Endodermal cell (in vitro differentiated cells): ENCODE data around the gene GABRB1. TPM values are rescaled to one million over a fixed set of nuclear protein-coding genes. Genes with fewer than 3 reads are reported as not detected.

ENCODE experiments used
- DNase-seq: peaks from one replicate; pipeline ENCODE4 v3.0.0-alpha.2; 2017
- H3K27ac ChIP-seq: 2 replicates; pipeline ENCODE4 v1.5.1; 2013; ENCODE audit warnings: mild to moderate bottlenecking, low read depth, low read length, moderate library complexity
- H3K27me3 ChIP-seq: 2 replicates; pipeline ENCODE4 v1.6.1; 2013; ENCODE audit warnings: mild to moderate bottlenecking, low read length, moderate library complexity; ENCODE audit not compliant: insufficient read depth, control insufficient read depth, poor library complexity, severe bottlenecking
- H3K36me3 ChIP-seq: 2 replicates; pipeline ENCODE4 v1.7.0; 2013; ENCODE audit warnings: mild to moderate bottlenecking, low read length, moderate library complexity; ENCODE audit not compliant: control insufficient read depth, insufficient read depth
- H3K4me1 ChIP-seq: one replicate; pipeline ENCODE4 v1.7.0; 2013; ENCODE audit warnings: low read length; ENCODE audit not compliant: control insufficient read depth, insufficient read depth
- H3K4me3 ChIP-seq: 2 replicates; pipeline ENCODE4 v1.5.1; 2013; ENCODE audit warnings: mild to moderate bottlenecking, low read length, moderate library complexity
- H3K9ac ChIP-seq: 2 replicates; pipeline ENCODE4 v1.6.1; 2013; ENCODE audit warnings: mild to moderate bottlenecking, low read length, moderate library complexity; ENCODE audit not compliant: poor library complexity, severe bottlenecking; ENCODE audit errors: extremely low read depth
- H3K9me3 ChIP-seq: 2 replicates; pipeline ENCODE4 v1.6.1; 2013; ENCODE audit warnings: mild to moderate bottlenecking, low read length, moderate library complexity; ENCODE audit not compliant: control insufficient read depth
- H3K27ac Mint-ChIP-seq: 2 replicates; pipeline ENCODE4 v1.8.0; 2020; ENCODE audit warnings: mixed read lengths
- H3K27me3 Mint-ChIP-seq: 2 replicates; pipeline ENCODE4 v1.8.0; 2021; ENCODE audit warnings: mild to moderate bottlenecking, mixed read lengths; ENCODE audit not compliant: insufficient read depth
- H3K36me3 Mint-ChIP-seq: 2 replicates; pipeline ENCODE4 v1.8.0; 2020; ENCODE audit warnings: low read depth, mixed read lengths
- H3K4me1 Mint-ChIP-seq: 2 replicates; pipeline ENCODE4 v1.8.0; 2020; ENCODE audit warnings: mixed read lengths
- H3K4me3 Mint-ChIP-seq: 2 replicates; pipeline ENCODE4 v1.8.0; 2020; ENCODE audit warnings: mild to moderate bottlenecking, moderate library complexity, mixed read lengths
- H3K9me3 Mint-ChIP-seq: 2 replicates; pipeline ENCODE4 v1.8.0; 2020; ENCODE audit warnings: mild to moderate bottlenecking, mixed read lengths
- CTCF ChIP-seq: fragments of 200-600 bp; sonication (generic); conservative IDR thresholded peaks from 2 replicates; pipeline ENCODE4 v1.5.0; 2021; ENCODE audit warnings: antibody characterized with exemption, mild to moderate bottlenecking
- WGBS, 2 experiments: methylation state at CpG; one replicate each; pipeline versions ENCODE4 v1.1.5 to v1.1.7; 2013; ENCODE audit warnings: missing lambda C conversion rate in 2 of 2, mixed read lengths in 1 of 2; ENCODE audit not compliant: insufficient coverage in 1 of 2, insufficient read length in 1 of 2; 5-methylcytosine and 5-hydroxymethylcytosine counted together
- total RNA-seq, 2 donors: library from RNA; stranded (reverse); fragmentation: NEBNext Ultra II Directional in 1 of 2; extraction: Animal tissue kit (Norgen Biotek cat#: 25700) in 1 of 2; gene quantifications; 2 replicates in 1 of 2; 3 replicates in 1 of 2; pipeline ENCODE4 v1.2.1, GENCODE V29; 2021

Gene GABRB1
- total RNA-seq, 2 donors from 2014 or later: not detected

- H3K27ac ChIP-seq: no peak overlapping the region
- no peak overlapping the region for H3K4me3 Mint-ChIP-seq
- H3K4me1 Mint-ChIP-seq: no peaks in the 10 kb centered on the region
- TF ChIP-seq CTCF: no peak
- no peaks in the 10 kb centered on the region for H3K36me3 ChIP-seq
- no peaks in the 10 kb centered on the region for H3K36me3 Mint-ChIP-seq
- WGBS, 2 experiments: 87 to 100% methylated on average over 3 to 4 of the region's 4 CpGs
- no peaks in the 10 kb centered on the region for H3K27me3 ChIP-seq
- H3K27ac Mint-ChIP-seq: no peak overlapping the region
- peaks cover 2% of the 10 kb centered on the region for H3K27me3 Mint-ChIP-seq
- no peak overlapping the region for H3K4me3 ChIP-seq
- no peaks in the 10 kb centered on the region for H3K4me1 ChIP-seq
- no peak overlapping the region for H3K9ac ChIP-seq
- no peaks in the 10 kb centered on the region for H3K9me3 Mint-ChIP-seq
- H3K9me3 ChIP-seq: no peaks in the 10 kb centered on the region
- DNase-seq: no peak
Measured at GRCh38 chr4:47349326-47349725, 318.0 kb downstream of the GABRB1 start.

- H3K27ac ChIP-seq: no peak overlapping the region
- H3K9me3 ChIP-seq: no peaks in the 10 kb centered on the region
- H3K4me1 Mint-ChIP-seq: no peaks in the 10 kb centered on the region
- H3K4me3 ChIP-seq: no peak overlapping the region
- no peak for DNase-seq
- WGBS, 2 experiments: 100% methylated on average over 1 of the region's 1 CpG; no CpG with 5 or more reads in 1 of the 2 experiments
- H3K36me3 ChIP-seq: no peaks in the 10 kb centered on the region
- H3K27me3 Mint-ChIP-seq: no peaks in the 10 kb centered on the region
- no peak overlapping the region for H3K4me3 Mint-ChIP-seq
- no peaks in the 10 kb centered on the region for H3K9me3 Mint-ChIP-seq
- H3K27me3 ChIP-seq: no peaks in the 10 kb centered on the region
- H3K36me3 Mint-ChIP-seq: no peaks in the 10 kb centered on the region
- H3K4me1 ChIP-seq: no peaks in the 10 kb centered on the region
- H3K9ac ChIP-seq: no peak overlapping the region
- no peak overlapping the region for H3K27ac Mint-ChIP-seq
- no peak for TF ChIP-seq CTCF
Measured at GRCh38 chr4:47355568-47355967, 324.2 kb downstream of the GABRB1 start.

- no peaks in the 10 kb centered on the region for H3K9me3 Mint-ChIP-seq
- no peak for TF ChIP-seq CTCF
- Histone ChIP-seq H3K9ac (no peak overlapping the region), H3K27ac (no peak overlapping the region), H3K4me3 (no peak overlapping the region), H3K36me3 (no peaks in the 10 kb centered on the region), H3K27me3 (no peaks in the 10 kb centered on the region), H3K9me3 (no peaks in the 10 kb centered on the region), H3K4me1 (no peaks in the 10 kb centered on the region)
- H3K27me3 Mint-ChIP-seq: no peaks in the 10 kb centered on the region
- H3K4me1 Mint-ChIP-seq: no peaks in the 10 kb centered on the region
- no peak for DNase-seq
- WGBS, 2 experiments: 75 to 91% methylated on average over 4 of the region's 4 CpGs
- H3K36me3 Mint-ChIP-seq: no peaks in the 10 kb centered on the region
- no peak overlapping the region for H3K4me3 Mint-ChIP-seq
- H3K27ac Mint-ChIP-seq: no peak overlapping the region
Measured at GRCh38 chr4:47359891-47360290, 328.5 kb downstream of the GABRB1 start.
